B cell (primary cell): ENCODE data around the gene MAP3K7. TPM values are rescaled to one million over a fixed set of nuclear protein-coding genes. Genes with fewer than 3 reads are reported as not detected.

Experiments
- ATAC-seq: fragments of 200-7000 bp; cut with Tn5 transposase; one replicate; pipeline ENCODE4 v1.10.0; 2021; ENCODE audit warnings: low read depth, mild to moderate bottlenecking, moderate number of reproducible peaks, moderate library complexity
- CTCF ChIA-PET: fragments of 350-600 bp; sonication (Branson Sonifier 250); formaldehyde crosslinking; loops from one replicate; lab custom pipeline; 2021; ENCODE audit warnings: antibody characterized with exemption, inconsistent platforms; lab: Charles Lee
- POLR2A ChIA-PET: fragments of 350-600 bp; sonication (Branson Sonifier 250); formaldehyde crosslinking; loops from one replicate; lab custom pipeline; 2021; ENCODE audit warnings: antibody characterized with exemption; lab: Charles Lee
- DNase-seq: peaks from one replicate; pipeline ENCODE4 v3.0.0; 2013
- H2AFZ ChIP-seq: 2 replicates; pipeline ENCODE4 v1.6.1; 2012; ENCODE audit warnings: mild to moderate bottlenecking, low read depth, low read length; ENCODE audit not compliant: insufficient read depth, poor library complexity, severe bottlenecking
- H3K27ac ChIP-seq, 2 donors: 1 replicate in 1 of 2; 2 replicates in 1 of 2; pipeline ENCODE4 v1.5.1; 2012 to 2013; ENCODE audit warnings: low read length in 2 of 2, mild to moderate bottlenecking in 2 of 2, moderate library complexity in 1 of 2
- H3K27me3 ChIP-seq, 4 experiments: fragments of 200-600 bp in 1 of 4; sonication (generic) in 1 of 4; replicated peaks in 1 of 4; 1 replicate in 2 of 4; 2 replicates in 2 of 4; pipeline versions ENCODE4 v1.6.1 to v1.7.0; 2013 to 2016; ENCODE audit warnings: low read length in 3 of 4, mild to moderate bottlenecking in 2 of 4, mixed read lengths in 1 of 4, moderate library complexity in 1 of 4; ENCODE audit not compliant: insufficient read depth in 4 of 4, control insufficient read depth in 3 of 4; ENCODE audit errors: control extremely low read depth in 1 of 4
- H3K36me3 ChIP-seq, 2 experiments: replicated peaks in 1 of 2; 1 replicate in 1 of 2; 2 replicates in 1 of 2; pipeline versions ENCODE4 v1.6.1 to v1.7.1; 2013; ENCODE audit warnings: low read length in 1 of 2; ENCODE audit not compliant: insufficient read depth in 2 of 2, control insufficient read depth in 1 of 2; ENCODE audit errors: control extremely low read depth in 1 of 2, extremely low read depth in 1 of 2
- H3K4me1 ChIP-seq, 2 donors: fragments of 200-600 bp in 1 of 2; sonication (generic) in 1 of 2; 1 replicate in 1 of 2; 2 replicates in 1 of 2; pipeline versions ENCODE4 v1.5.1 to v1.6.1; 2013 to 2017; ENCODE audit warnings: low read length in 2 of 2; ENCODE audit not compliant: control insufficient read depth in 2 of 2, insufficient read depth in 2 of 2
- H3K4me2 ChIP-seq: replicated peaks from 2 replicates; pipeline ENCODE3; 2012; ENCODE audit warnings: mild to moderate bottlenecking, low read depth, low read length; ENCODE audit not compliant: poor library complexity, severe bottlenecking
- H3K4me3 ChIP-seq, 5 experiments: fragments of 200-600 bp in 1 of 5; sonication (generic) in 1 of 5; 1 replicate in 3 of 5; 2 replicates in 2 of 5; pipeline versions ENCODE4 v1.5.1 to v1.7.0; 2011 to 2016; ENCODE audit warnings: low read length in 4 of 5, mild to moderate bottlenecking in 4 of 5, low read depth in 2 of 5, control low read depth in 1 of 5, moderate library complexity in 1 of 5; ENCODE audit not compliant: insufficient read depth in 1 of 5; ENCODE audit errors: control extremely low read depth in 1 of 5, extremely low read depth in 1 of 5
- H3K79me2 ChIP-seq: fragments of 200-600 bp; sonication (generic); one replicate; pipeline ENCODE4 v1.6.0; 2016; ENCODE audit warnings: low read length; ENCODE audit not compliant: control insufficient read depth, insufficient read depth
- H3K9ac ChIP-seq: fragments of 200-600 bp; sonication (generic); 2 replicates; pipeline ENCODE4 v1.6.1; 2017; ENCODE audit warnings: mild to moderate bottlenecking, low read length, moderate library complexity
- H3K9me3 ChIP-seq, 3 donors: one replicate each; pipeline versions ENCODE4 v1.6.1 to v1.7.1; 2013; ENCODE audit warnings: low read length in 2 of 3; ENCODE audit not compliant: control insufficient read depth in 2 of 3, insufficient read depth in 1 of 3; ENCODE audit errors: control extremely low read depth in 1 of 3
- H4K20me1 ChIP-seq: 2 replicates; pipeline ENCODE4 v1.6.0; 2012; ENCODE audit warnings: mild to moderate bottlenecking, low read length; ENCODE audit not compliant: insufficient read depth, control insufficient read depth, poor library complexity, severe bottlenecking
- H3K27ac Mint-ChIP-seq: one replicate; pipeline ENCODE4 v1.8.0; 2021; ENCODE audit warnings: mixed read lengths
- H3K27me3 Mint-ChIP-seq: one replicate; pipeline ENCODE4 v1.8.0; 2021; ENCODE audit warnings: mixed read lengths
- H3K4me1 Mint-ChIP-seq: one replicate; pipeline ENCODE4 v1.8.0; 2021; ENCODE audit warnings: mixed read lengths
- H3K4me3 Mint-ChIP-seq: one replicate; pipeline ENCODE4 v1.8.0; 2021; ENCODE audit warnings: mixed read lengths
- H3K9me3 Mint-ChIP-seq: one replicate; pipeline ENCODE4 v1.8.0; 2022; ENCODE audit warnings: mixed read lengths; ENCODE audit not compliant: insufficient read depth
- CTCF ChIP-seq: fragments of 200-600 bp; IDR thresholded peaks from one replicate; pipeline ENCODE4 v1.8.0; 2022; ENCODE audit warnings: antibody characterized with exemption, mild to moderate bottlenecking
- EZH2 ChIP-seq: IDR thresholded peaks from 2 replicates; pipeline ENCODE4 v1.6.1; 2012; ENCODE audit warnings: borderline replicate concordance, low read depth, mild to moderate bottlenecking, moderate library complexity, low read length; ENCODE audit not compliant: insufficient read depth, poor library complexity, severe bottlenecking
- WGBS: methylation state at CpG from one replicate; pipeline ENCODE4 v1.1.5; 2013; ENCODE audit warnings: missing lambda C conversion rate; ENCODE audit not compliant: insufficient coverage; 5-methylcytosine and 5-hydroxymethylcytosine counted together
- intact Hi-C: fragments of 100-400 bp; cut with micrococcal nuclease; formaldehyde crosslinking; loops from one replicate; pipeline ENCODE4 v1.10.0; 2022
- polyA plus RNA-seq: library from polyadenylated mRNA; depleted of rRNA; stranded (reverse); fragments of >200 nt; gene quantifications from 2 replicates; pipeline ENCODE4 v1.2.3, GENCODE V29; 2012
- total RNA-seq, 2 donors: library from RNA; stranded (reverse); fragments of 120-200 nt in 1 of 2; gene quantifications; 1 replicate in 1 of 2; 2 replicates in 1 of 2; pipeline versions ENCODE4 v1.2.3 to v1.2.4, GENCODE V29; 2013 to 2022

Gene MAP3K7
- total and polyA plus RNA-seq, 2 donors (not counting 1 experiment from before 2014, with no cell fraction given): 15.0 to 32.8 TPM

GRCh38 chr6:90479603-90479926 is 107.3 kb downstream of the MAP3K7 start:
- POLR2A ChIA-PET: interaction anchor here (1.8 kb wide), 1 partner anchor 539 kb away, joined by 8 read pairs; no protein-coding TSS in a partner anchor
- Histone ChIP-seq H3K4me1 (peaks cover 11 to 13% of the 10 kb centered on the region in 2 donors), H3K4me2 (peak overlapping the region; percentile 67), H3K9ac (no peak overlapping the region), H3K9me3 (no peaks in the 10 kb centered on the region), H3K27me3 (no peaks in the 10 kb centered on the region), H3K36me3 (no peaks in the 10 kb centered on the region), H3K4me3 (no peak overlapping the region), H3K27ac (no peak overlapping the region), H4K20me1 (peaks cover 5% of the 10 kb centered on the region), H2AFZ (no peak overlapping the region), H3K79me2 (peaks cover 51% of the 10 kb centered on the region)
- Mint-ChIP-seq H3K9me3 (no peaks in the 10 kb centered on the region), H3K27me3 (no peaks in the 10 kb centered on the region), H3K4me1 (peaks cover 16% of the 10 kb centered on the region), H3K4me3 (no peak overlapping the region), H3K27ac (no peak overlapping the region)
- ATAC-seq (no peak), DNase-seq (no peak)
- TF ChIP-seq CTCF (peak; percentile 51), EZH2 (no peak)
- no CpG with 5 or more reads among the region's 1 CpG for WGBS
- intact Hi-C loops: loop anchor here (1.0 to 10.0 kb wide), 11 partner anchors 52 to 1107 kb away; partner anchors contain the start of genes ANKRD6 and CASP8AP2
- CTCF ChIA-PET: interaction anchor here (0.7 to 9.3 kb wide), 65 partner anchors 12 to 1497 kb away, joined by 3 to 206 read pairs (median 4); partner anchors contain the start of genes CASP8AP2 and MDN1
